22Rv1 (cell line): ENCODE measurements around the gene ARSG.

Experiments used
- H3K27ac ChIP-seq: fragments of 450-650 bp; 2 replicates; pipeline ENCODE4 v1.5.1; 2017
- CTCF ChIP-seq: fragments of 450-650 bp; IDR thresholded peaks from 2 replicates; pipeline ENCODE4 v1.5.1; 2017; ENCODE audit warnings: mild to moderate bottlenecking
- ZFX ChIP-seq: fragments of 450-650 bp; IDR thresholded peaks from 2 replicates; pipeline ENCODE4 v1.6.1; 2017; ENCODE audit warnings: antibody characterized with exemption, borderline replicate concordance

The ARSG gene

GRCh38 chr17:68322630-68323029 is 31.3 kb downstream of the ARSG start:
- TF ChIP-seq ZFX (no peak), CTCF (no peak)
- no peak overlapping the region for H3K27ac ChIP-seq

DNA sequence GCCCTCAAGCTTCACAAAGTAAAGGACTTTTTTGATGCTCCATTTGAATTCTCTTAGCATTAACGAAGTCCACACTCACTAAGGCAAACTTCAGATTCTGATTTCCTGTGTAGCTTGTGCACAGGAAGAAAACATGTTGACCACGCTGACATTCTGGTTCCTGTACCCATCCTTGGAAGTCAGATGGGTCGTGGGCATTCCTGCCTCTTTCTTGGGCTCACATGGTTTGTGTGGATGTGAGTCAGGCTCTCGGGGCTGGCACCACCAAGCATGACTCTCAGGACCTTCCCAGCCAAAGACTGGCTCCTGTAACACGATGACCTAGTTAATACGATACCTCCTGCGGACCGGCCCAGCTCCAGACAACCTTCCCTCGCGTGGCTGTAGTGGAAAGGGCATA is 32.8 kb downstream of the ARSG start:
- no peak overlapping the region for H3K27ac ChIP-seq
- TF ChIP-seq ZFX = no peak
- no peak for TF ChIP-seq CTCF

DNA sequence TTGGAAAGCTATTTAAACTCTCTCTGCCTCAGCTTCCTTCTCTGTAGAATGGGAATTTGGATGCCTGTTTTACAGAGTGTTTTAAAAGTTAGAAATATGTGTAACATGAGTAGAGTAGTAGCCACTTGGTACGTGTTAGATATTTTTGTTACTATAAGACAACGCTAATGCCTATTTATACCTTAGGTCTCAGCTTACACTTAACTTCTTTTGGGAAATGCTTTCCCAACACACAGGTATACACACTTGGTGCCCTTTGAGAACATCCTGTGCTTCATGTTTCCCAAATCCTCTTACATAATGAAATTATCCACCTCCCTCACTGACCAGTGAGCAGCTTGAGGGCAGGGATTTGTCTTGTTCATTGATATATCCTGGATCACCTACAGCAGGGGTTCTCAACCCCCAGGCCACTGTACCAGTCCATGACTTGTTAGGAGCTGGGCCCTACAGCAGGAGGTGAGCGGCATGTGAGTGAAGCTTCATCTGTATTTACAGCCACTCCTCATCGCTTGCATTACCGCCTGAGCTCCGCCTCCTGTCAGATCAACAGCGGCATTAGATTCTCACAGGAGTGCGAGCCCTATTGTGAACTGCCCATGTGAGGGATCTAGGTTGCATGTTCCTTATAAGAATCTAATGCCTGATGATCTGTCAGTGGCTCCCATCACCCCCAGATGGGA is 33.5 kb downstream of the ARSG start:
- TF ChIP-seq ZFX = no peak
- TF ChIP-seq CTCF = no peak
- H3K27ac ChIP-seq = no peak overlapping the region

DNA sequence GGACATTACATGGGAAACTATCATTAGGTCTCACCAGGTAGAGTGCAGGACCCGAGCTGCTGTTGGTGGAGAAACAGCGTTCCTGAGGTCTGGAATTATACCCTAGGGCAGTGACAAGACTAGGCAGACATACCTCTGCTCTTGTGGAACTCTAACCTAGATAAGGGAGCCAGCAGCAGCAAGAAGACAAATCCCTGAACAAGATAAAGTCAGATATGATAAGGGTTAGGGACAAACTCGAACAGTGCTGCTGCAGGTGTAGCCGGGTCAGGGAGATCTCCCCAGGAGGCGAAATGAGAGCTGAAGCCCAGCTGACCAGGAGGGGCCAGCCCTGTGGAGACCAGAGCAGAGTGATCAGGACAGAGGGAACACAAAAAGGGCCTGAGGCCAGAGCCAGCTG is 34.7 kb downstream of the ARSG start:
- no peak for TF ChIP-seq CTCF
- TF ChIP-seq ZFX = no peak
- no peak overlapping the region for H3K27ac ChIP-seq

GRCh38 chr17:68326681-68327080 is 35.4 kb downstream of the ARSG start:
- TF ChIP-seq ZFX (no peak), CTCF (no peak)
- no peak overlapping the region for H3K27ac ChIP-seq

DNA sequence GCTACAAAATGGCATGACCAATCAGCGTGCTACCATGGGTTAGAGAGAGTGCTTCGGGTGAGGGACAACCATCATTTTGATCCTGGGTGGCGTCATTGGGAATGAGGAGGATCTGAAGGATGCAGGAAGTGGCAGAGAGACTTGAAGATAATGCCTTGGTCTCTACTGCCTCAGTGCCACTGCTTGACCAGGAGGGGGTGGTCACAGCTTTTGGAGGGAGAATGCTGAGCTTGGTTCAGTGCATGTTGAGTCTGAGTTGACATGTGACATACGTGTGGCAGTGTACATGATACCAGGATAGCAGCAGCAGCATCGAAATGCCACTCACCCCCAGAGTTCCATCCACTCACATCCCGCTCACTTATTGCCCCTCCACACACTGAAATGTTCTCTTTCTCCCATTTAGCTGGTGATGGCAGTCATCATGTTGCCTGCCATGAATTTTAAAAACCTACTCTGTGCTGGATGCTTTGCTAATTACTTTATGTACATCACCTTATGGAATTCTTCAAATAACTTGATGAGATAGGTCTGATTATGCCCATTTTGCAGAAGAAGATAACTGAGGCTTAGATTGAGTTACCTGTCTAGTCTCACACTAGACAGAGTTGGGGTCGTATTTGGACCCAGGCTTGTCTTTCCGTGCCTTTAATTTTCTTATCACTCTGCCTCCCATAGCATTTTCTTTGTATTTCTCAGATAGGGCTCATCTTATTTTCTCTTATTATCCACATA is 36.7 kb downstream of the ARSG start:
- TF ChIP-seq CTCF (no peak), ZFX (no peak)
- H3K27ac ChIP-seq = no peak overlapping the region

DNA sequence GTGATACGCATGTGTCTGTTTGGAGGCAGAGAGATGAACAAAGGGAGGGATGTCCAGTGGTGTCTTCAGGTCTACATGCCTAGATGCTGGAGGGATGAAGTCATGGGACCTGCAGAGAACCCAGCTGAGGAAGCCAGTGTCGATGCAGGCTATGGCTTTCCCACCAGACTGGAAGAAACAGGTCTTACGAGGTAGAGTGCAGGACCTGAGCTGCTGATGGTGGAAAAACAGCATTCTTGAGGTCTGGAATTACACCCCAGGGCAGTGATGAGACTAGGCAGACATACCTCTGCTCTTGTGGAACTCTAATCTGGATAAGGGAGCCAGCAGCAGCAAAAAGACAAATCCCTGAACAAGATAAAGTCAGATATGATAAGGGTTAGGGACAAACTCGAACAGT is 37.4 kb downstream of the ARSG start:
- TF ChIP-seq ZFX = no peak
- no peak for TF ChIP-seq CTCF
- no peak overlapping the region for H3K27ac ChIP-seq
